ENCODE measurements around the gene BHLHE23. TPM values are rescaled to one million over a fixed set of nuclear protein-coding genes. Genes with fewer than 3 reads are reported as not detected.

The BHLHE23 gene
- total RNA-seq, 4 donors from 2014 or later, result not detected

DNA sequence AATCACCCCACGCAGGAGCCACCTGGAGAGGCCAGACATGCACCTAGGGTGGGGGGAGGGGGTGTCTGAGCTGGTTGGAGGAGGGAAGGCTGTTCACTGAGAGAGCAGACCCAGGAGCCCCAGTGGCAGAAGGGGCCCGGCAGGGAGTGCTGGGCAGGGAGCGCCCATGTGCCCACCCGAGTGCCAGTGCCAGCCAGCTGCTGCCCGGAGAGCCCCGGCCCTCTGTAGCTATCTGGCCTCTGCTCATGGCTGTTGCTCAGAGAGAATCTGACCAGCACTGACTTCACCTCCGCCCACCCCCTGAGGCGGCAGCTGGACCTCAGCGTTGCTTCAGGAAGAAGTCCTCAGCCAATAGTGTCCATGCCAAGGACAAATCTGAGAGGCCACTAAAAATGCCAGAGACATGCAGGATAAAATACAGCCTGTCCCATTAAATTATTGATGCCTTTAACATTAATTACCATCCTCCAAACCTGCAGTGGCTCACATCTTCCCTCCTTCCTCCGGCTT lies 31.5 kb downstream of the BHLHE23 start:
- no peak for TF ChIP-seq POLR2A (IDR thresholded peaks at IDR 0.05)
- TF ChIP-seq, protein P1, sequence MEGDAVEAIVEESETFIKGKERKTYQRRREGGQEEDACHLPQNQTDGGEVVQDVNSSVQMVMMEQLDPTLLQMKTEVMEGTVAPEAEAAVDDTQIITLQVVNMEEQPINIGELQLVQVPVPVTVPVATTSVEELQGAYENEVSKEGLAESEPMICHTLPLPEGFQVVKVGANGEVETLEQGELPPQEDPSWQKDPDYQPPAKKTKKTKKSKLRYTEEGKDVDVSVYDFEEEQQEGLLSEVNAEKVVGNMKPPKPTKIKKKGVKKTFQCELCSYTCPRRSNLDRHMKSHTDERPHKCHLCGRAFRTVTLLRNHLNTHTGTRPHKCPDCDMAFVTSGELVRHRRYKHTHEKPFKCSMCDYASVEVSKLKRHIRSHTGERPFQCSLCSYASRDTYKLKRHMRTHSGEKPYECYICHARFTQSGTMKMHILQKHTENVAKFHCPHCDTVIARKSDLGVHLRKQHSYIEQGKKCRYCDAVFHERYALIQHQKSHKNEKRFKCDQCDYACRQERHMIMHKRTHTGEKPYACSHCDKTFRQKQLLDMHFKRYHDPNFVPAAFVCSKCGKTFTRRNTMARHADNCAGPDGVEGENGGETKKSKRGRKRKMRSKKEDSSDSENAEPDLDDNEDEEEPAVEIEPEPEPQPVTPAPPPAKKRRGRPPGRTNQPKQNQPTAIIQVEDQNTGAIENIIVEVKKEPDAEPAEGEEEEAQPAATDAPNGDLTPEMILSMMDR (IDR thresholded peaks at IDR 0.05), result no peak
- WGBS, 2 donors, result 62 to 75% methylated on average over 7 to 10 of the region's 10 CpGs
- Histone ChIP-seq H3K27me3 (peaks cover 13% of the 10 kb centered on the region), H3K27ac (no peak overlapping the region), H3K36me3 (no peaks in the 10 kb centered on the region), H3K4me1 (peaks cover 5 to 7% of the 10 kb centered on the region in 2 donors), H3K4me3 (replicated peaks in 1 of 3) (no peak overlapping the region), H3K9me3 (no peaks in the 10 kb centered on the region)
- intact Hi-C loops (cut with DNase I), result no loop called here
- no peak for DNase-seq

DNA sequence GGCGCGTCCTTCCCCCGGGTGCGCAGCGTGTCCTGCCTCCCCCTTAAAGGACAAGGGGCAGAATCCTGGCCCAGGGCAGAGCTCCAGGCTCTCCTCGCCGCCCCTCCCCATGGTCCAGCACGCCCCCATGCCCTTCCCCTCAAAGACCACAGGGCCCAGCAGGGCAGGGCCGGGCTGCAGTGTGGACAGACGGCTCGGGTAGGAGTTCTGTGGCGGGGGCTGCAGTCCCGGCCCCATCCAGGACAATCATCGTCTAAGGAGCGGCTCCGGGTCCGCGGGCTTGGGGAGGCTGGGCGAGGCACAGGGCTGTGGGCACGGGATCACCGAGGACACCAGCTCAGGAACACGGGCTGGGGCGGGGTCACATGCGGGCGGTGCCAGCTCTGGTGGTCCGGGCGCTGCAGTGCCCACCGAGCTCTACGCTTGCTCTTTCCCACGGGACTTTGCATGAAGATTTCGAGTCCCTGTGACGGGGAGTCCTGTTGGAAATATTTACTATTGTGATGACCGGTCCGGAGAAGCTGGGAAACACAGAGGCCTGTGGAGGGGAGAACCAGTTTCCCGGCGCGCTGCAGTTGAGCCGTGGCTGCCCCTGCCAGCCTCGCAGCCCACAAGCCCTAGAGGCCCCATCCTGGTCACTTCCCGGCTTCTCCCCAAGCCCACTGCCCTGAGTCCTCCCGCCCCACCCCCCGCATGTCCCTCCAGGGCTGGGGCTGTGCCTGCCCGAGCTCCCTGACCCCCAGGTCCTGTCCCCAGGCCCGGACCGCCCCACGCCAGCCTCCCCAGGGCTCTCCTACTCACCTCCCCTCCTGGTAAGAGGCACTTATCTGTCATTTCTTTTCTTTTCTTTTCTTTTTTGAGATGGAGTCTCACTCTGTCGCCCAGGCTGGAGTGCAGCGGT lies 33.7 kb downstream of the BHLHE23 start:
- H3K4me3 ChIP-seq (replicated peaks in 1 of 3), result no peak overlapping the region
- peaks cover 13% of the 10 kb centered on the region for H3K27me3 ChIP-seq

DNA sequence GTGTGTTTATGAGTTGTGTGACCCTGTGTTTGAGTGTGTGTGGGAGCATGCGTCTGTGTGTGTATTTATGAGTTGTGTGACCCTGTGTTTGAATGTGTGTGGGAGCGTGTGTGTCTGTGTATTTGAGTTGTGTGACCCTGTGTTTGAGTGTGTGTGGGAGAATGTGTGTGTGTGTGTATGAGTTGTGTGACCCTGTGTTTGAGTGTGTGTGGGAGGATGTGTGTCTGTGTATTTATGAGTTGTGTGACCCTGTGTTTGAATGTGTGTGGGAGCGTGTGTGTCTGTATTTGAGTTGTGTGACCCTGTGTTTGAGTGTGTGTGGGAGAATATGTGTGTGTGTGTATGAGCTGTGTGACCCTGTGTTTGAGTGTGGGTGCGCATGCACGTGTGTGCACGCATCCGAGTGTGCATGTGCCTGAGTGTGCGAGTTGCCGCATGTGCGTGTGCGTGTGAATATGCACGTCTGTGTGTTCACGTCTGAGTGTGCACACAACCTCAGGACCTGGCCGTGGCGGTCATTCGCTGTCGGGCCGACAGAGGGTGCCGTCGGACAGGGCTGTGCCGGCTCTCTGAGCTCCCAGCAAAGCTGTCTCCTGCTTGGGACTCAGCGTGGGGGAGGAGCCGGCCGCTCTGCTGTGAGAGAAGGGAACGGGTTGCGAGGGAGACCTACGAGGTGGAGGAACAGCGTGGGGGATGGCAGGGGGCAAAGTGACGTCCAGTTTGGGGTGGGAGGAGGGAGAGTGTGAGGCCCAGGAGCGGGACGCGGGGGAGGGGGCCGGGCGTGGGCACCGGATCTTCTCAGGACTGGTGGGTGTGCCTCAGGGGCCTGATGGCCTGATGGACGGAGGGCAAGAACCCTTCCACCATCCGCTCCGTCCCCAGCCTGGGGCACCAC lies 34.6 kb downstream of the BHLHE23 start:
- Histone ChIP-seq H3K4me3 (replicated peaks in 1 of 3) (no peak overlapping the region), H3K27me3 (peaks cover 13% of the 10 kb centered on the region), H3K4me1 (peaks cover 5 to 7% of the 10 kb centered on the region in 2 donors), H3K27ac (no peak overlapping the region), H3K9me3 (no peaks in the 10 kb centered on the region), H3K36me3 (no peaks in the 10 kb centered on the region)
- peak; percentile 86 to 87 for DNase-seq
- intact Hi-C loops (cut with DNase I), result loop anchor here (2.0 kb wide), 1 partner anchor 37 kb away; no protein-coding TSS in a partner anchor
- TF ChIP-seq, protein P1 (IDR thresholded peaks at IDR 0.05), result peak; percentile 61 to 94 (median 88)
- TF ChIP-seq POLR2A (IDR thresholded peaks at IDR 0.05), result no peak
- 8% methylated on average over 20 to 22 of the region's 38 CpGs for WGBS, 2 donors

More for the DNA sequence above, 33.7 kb downstream of the BHLHE23 start:
- no peak overlapping the region for H3K27ac ChIP-seq
- H3K4me1 ChIP-seq, result peaks cover 5 to 7% of the 10 kb centered on the region in 2 donors
- H3K9me3 ChIP-seq, result no peaks in the 10 kb centered on the region
- 19 to 34% methylated on average over 19 to 21 of the region's 48 CpGs for WGBS, 2 donors
- TF ChIP-seq, protein P1 (IDR thresholded peaks at IDR 0.05), result no peak
- TF ChIP-seq POLR2A (IDR thresholded peaks at IDR 0.05), result no peak
- intact Hi-C loops (cut with DNase I), result loop anchor here (2.0 kb wide), 1 partner anchor 36 kb away; no protein-coding TSS in a partner anchor
- H3K36me3 ChIP-seq, result no peaks in the 10 kb centered on the region
- no peak for DNase-seq

GRCh38 chr20:62971211-62971949 lies 35.4 kb downstream of the BHLHE23 start:
- Histone ChIP-seq H3K27me3 (peaks cover 13% of the 10 kb centered on the region), H3K4me3 (replicated peaks in 1 of 3) (no peak overlapping the region), H3K36me3 (no peaks in the 10 kb centered on the region), H3K9me3 (no peaks in the 10 kb centered on the region), H3K4me1 (peaks cover 5 to 7% of the 10 kb centered on the region in 2 donors), H3K27ac (no peak overlapping the region)
- no peak for TF ChIP-seq POLR2A (IDR thresholded peaks at IDR 0.05)
- TF ChIP-seq, protein P1 (IDR thresholded peaks at IDR 0.05), result no peak
- intact Hi-C loops (cut with DNase I), result no loop called here
- 70 to 73% methylated on average over 8 to 10 of the region's 10 CpGs for WGBS, 2 donors
- no peak for DNase-seq

All from thyroid gland (tissue), 4 donors.